Activated CD4-positive, alpha-beta T cell treated with anti-CD3 and anti-CD28 coated beads, Interleukin-2, amount 50 U/mL, for 4 hours (primary cell): ENCODE results near the gene HOXD4.

Experiments
- DNase-seq, 2 experiments: peaks; one replicate each; pipeline ENCODE4 v3.0.0-alpha.2; 2020

HOXD4 gene

DNA sequence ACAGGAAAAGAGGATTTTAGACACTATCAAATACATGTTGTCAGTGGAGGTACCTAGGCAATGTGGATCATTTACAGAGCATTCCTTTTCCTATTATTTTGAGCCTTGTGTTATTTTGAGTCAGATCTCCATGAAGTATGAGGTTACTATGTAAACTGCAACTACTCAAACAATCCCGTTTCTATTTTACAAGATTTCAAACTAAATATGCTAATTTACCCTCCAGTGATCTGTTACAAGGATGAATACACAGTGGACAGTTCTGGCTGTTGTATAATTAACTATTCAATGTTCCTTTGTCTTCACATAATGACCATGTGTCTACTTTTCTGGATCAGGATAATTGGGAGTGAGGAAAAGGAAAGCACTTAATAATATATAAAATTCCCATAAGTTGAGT lies 41.7 kb downstream of the HOXD4 start:
- DNase-seq: no peak

DNA sequence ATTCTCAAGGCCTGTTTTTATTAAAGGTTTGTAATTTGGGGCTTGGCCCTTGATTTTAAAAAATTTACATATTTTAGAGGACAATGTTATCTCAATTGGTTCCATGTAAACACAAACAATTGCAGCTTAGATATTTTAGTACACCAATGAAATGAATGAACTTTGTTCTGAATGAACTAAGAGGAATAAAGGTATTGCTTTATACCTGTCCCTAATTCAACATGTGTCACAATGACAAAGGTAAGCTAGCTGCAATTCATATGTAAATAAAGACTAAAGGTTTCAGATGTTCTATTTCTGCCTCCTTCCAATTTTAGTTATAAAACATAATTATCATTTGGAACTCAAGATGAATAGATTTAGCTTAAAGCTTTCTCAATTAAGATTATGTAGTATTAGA lies 48.6 kb downstream of the HOXD4 start:
- DNase-seq: no peak

DNA sequence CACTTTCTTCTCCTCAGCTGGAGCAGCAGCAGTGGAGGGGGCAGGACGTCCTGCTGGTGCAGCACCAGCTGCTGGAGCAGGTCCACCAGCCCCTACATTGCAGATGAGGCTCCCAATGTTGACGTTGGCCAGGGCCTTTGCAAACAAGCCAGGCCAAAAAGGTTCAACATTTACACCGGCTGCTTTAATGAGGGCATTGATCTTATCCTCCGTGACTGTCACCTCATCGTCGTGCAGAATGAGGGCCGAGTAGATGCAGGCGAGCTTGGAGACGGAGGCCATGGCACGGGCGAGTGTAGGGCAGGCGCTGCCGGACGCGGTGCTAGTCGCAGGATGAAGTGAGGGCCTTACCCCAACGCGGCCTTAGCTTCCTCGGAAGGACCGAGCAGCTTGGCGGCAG lies 49.6 kb downstream of the HOXD4 start:
- no peak for DNase-seq

DNA sequence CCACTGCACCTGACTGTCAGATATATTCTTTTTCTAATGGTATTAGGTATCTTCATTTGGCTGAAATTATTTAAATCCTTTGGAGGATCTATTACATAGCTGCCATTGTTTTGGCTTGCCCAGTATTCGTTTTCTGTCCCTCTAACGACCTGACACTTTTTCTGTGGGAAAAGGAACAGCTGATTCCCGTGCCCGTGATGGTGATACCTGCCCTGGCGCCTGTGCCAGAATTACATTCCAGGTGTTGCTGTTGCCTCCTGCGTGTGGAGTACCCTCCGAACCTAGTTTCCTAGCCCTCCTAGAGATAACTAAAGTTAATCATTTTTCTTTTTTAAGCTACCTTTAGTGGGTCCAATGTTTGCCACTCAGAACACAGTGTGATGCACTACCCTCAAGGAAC lies 51.1 kb downstream of the HOXD4 start:
- no peak for DNase-seq
